Measurements from ENCODE around the gene UBE2C. TPM values are rescaled to one million over a fixed set of nuclear protein-coding genes. Genes with fewer than 3 reads are reported as not detected.

The UBE2C gene
- total RNA-seq, 4 donors from 2014 or later: 0.84 TPM; not detected in 3

DNA sequence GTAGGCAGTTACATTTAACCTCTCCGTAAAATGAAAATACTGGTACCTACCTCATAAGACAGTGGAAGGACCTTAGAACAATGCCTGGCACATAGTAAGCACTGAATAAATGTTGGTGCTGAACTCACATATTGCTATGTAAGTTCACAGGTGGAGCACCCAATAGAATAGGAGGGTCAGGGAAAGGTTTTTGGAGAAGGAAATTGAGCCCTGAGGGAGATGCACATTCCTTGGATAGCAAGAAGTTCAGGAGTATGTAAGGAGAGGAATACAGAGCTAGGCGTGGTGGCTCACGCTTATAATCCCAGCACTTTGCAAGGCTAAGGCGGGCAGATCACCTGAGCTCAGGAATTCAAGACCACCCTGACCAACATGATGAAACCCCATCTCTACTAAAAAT is 7.0 kb downstream of the UBE2C start:
- TF ChIP-seq, protein P1, sequence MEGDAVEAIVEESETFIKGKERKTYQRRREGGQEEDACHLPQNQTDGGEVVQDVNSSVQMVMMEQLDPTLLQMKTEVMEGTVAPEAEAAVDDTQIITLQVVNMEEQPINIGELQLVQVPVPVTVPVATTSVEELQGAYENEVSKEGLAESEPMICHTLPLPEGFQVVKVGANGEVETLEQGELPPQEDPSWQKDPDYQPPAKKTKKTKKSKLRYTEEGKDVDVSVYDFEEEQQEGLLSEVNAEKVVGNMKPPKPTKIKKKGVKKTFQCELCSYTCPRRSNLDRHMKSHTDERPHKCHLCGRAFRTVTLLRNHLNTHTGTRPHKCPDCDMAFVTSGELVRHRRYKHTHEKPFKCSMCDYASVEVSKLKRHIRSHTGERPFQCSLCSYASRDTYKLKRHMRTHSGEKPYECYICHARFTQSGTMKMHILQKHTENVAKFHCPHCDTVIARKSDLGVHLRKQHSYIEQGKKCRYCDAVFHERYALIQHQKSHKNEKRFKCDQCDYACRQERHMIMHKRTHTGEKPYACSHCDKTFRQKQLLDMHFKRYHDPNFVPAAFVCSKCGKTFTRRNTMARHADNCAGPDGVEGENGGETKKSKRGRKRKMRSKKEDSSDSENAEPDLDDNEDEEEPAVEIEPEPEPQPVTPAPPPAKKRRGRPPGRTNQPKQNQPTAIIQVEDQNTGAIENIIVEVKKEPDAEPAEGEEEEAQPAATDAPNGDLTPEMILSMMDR (IDR thresholded peaks at IDR 0.05 in 4 of 5, conservative IDR thresholded peaks at IDR 0.05 in 1 of 5): no peak
- no peak for TF ChIP-seq POLR2A (IDR thresholded peaks at IDR 0.05)
- H3K4me3 ChIP-seq: no peak overlapping the region

DNA sequence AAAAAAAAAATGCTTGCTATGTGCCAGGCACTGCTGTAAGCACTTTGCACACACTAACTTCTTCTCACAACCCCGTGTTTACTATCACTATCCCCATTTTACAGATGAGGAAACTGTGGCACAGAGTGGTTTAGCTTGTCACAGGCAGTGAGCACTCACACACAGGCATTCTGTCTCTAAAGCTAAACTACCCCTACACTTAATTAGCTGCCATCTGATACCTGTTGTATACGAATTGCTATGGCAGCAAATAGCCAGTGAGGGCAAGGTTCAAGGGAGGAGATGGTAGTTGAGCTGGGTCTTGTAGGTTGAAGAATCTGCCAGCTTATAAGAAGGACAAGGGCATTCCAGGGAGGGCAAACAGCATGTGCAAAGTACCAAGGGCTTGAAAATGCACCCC is 9.5 kb downstream of the UBE2C start:
- Histone ChIP-seq H3K9me3 (no peaks in the 10 kb centered on the region), H3K4me3 (no peak overlapping the region), H3K27me3 (no peaks in the 10 kb centered on the region), H3K4me1 (peaks cover 33 to 44% of the 10 kb centered on the region in 2 donors), H3K36me3 (peaks cover 0 to 5% of the 10 kb centered on the region in 2 donors), H3K27ac (peak overlapping the region; percentile 95 to 97 (median 96))
- in situ Hi-C loops (cut with MboI; ENCODE audit: low sequenced_read_pairs in 4 of 4) (loop anchor here in 3 of 4 donors (10.0 to 25.0 kb wide), 3 partner anchors 123 to 265 kb away; partner anchors contain the start of genes NCOA5 (in 3 of the 3) and ZNF335 (in 1 of the 3)), intact Hi-C loops (cut with DNase I; ENCODE audit: low total_unique reads) (no loop called here)
- no peak for TF ChIP-seq POLR2A (IDR thresholded peaks at IDR 0.05)
- TF ChIP-seq, protein P1 (IDR thresholded peaks at IDR 0.05 in 4 of 5, conservative IDR thresholded peaks at IDR 0.05 in 1 of 5): no peak
- DNase-seq (no peak), ATAC-seq (no peak)

More for the DNA sequence above, 7.0 kb downstream of the UBE2C start:
- intact Hi-C loops (cut with DNase I; ENCODE audit: low total_unique reads): no loop called here
- DNase-seq (no peak), ATAC-seq (no peak)
- Histone ChIP-seq H3K9me3 (no peaks in the 10 kb centered on the region), H3K27me3 (no peaks in the 10 kb centered on the region), H3K4me1 (peaks cover 19 to 23% of the 10 kb centered on the region in 2 donors), H3K36me3 (peaks cover 0 to 5% of the 10 kb centered on the region in 2 donors), H3K27ac (peak overlapping the region; percentile 53 to 97 (median 96))
- in situ Hi-C loops (cut with MboI; ENCODE audit: low sequenced_read_pairs in 4 of 4): loop anchor here in 3 of 4 donors (25.0 kb wide), 2 partner anchors 143 to 268 kb away; partner anchors contain the start of genes NCOA5 (in 3 of the 3) and ZNF335 (in 1 of the 3)

DNA sequence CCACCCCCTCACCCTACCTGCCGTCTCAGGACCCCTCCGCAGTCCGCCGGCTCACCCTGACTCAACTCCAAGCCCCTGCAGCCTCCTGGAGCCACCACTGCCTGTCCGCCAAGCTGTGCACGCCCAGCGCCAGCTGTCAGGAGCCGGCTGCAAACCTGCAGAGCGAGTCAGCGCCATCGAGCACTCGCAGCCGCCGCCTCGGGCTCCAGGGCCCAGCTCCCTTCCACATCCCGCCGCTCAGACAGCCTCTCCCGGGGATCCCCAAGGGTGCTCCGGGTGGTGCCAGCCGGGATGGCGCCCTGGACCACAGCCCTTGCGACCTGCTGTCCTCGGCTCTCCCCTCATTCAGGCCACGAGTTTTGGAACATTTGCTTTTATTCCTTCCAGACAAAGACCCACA is 10.4 kb downstream of the UBE2C start:
- ATAC-seq: no peak
- DNase-seq: no peak
- no peak for TF ChIP-seq POLR2A (IDR thresholded peaks at IDR 0.05)
- TF ChIP-seq, protein P1 (IDR thresholded peaks at IDR 0.05 in 4 of 5, conservative IDR thresholded peaks at IDR 0.05 in 1 of 5): no peak
- Histone ChIP-seq H3K36me3 (peaks cover 0 to 5% of the 10 kb centered on the region in 2 donors), H3K27ac (peak overlapping the region; percentile 95 to 97 (median 96)), H3K4me3 (peak overlapping the region in 2 of 4 donors; percentile 50 to 63), H3K9me3 (no peaks in the 10 kb centered on the region), H3K27me3 (no peaks in the 10 kb centered on the region), H3K4me1 (peaks cover 42 to 52% of the 10 kb centered on the region in 2 donors)
- intact Hi-C loops (cut with DNase I; ENCODE audit: low total_unique reads): no loop called here
- in situ Hi-C loops (cut with MboI; ENCODE audit: low sequenced_read_pairs in 4 of 4): loop anchor here in 3 of 4 donors (10.0 to 25.0 kb wide), 3 partner anchors 122 to 264 kb away; partner anchors contain the start of genes NCOA5 (in 3 of the 3) and ZNF335 (in 1 of the 3)

DNA sequence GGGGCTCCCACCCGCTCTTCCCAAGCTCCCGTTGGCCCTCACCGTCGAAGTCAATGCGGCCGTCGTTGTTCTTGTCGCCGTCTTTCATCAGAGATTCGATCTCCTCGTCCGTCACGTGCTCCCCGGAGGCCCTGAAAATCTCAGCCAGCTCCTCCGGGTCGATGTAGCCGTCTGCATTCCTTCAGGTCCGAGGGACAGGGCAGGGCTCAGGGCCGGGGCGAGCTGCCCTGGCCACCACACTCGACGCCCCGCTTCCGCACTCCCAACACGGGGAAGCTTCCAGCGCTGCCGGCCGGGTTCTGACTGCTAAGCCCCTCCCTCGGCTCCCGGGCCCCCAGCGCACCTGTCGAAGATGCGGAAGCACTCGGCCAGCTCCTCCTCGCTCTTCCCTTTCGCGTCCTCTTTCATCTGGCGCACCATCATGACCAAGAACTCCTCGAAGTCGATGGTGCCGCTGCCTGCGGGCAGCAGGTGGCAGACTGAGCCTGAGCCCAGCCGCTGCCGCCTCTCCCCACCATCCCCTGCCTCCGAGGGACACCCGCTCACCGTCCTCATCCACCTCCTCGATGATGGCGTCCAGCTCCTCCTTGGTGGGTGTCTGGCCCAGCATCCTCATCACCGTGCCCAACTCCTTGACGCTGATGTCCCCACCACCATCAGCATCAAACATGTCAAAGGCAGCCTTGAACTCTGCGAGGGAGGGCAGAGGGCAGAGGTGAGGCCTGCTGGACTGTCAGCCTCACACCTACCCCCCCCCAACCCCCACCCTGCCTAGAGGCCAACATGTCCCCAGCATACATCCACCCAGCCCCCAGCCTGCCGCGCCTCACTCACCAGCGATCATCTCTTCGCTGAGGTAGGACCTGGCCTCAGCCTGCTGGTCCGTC is 11.7 kb downstream of the UBE2C start:
- in situ Hi-C loops (cut with MboI; ENCODE audit: low sequenced_read_pairs in 4 of 4) (loop anchor here in 3 of 4 donors (10.0 to 25.0 kb wide), 3 partner anchors 121 to 263 kb away; partner anchors contain the start of genes NCOA5 (in 3 of the 3) and ZNF335 (in 1 of the 3)), intact Hi-C loops (cut with DNase I; ENCODE audit: low total_unique reads) (loop anchor here (1.0 kb wide), 2 partner anchors 57 to 67 kb away; partner anchors contain the start of genes CTSA, NEURL2 and ZSWIM1)
- TF ChIP-seq, protein P1 (IDR thresholded peaks at IDR 0.05 in 4 of 5, conservative IDR thresholded peaks at IDR 0.05 in 1 of 5): peak; percentile 23 to 68 (median 59)
- TF ChIP-seq POLR2A (IDR thresholded peaks at IDR 0.05): no peak
- Histone ChIP-seq H3K9me3 (no peaks in the 10 kb centered on the region), H3K4me3 (peak overlapping the region; percentile 27 to 63 (median 46)), H3K27ac (peak overlapping the region; percentile 95 to 97 (median 96)), H3K4me1 (peaks cover 55 to 60% of the 10 kb centered on the region in 2 donors), H3K27me3 (no peaks in the 10 kb centered on the region), H3K36me3 (peaks cover 0 to 5% of the 10 kb centered on the region in 2 donors)
- DNase-seq (peak; percentile 50 to 74), ATAC-seq (peak in 1 of 2 donors; percentile 9)
